CD14-positive monocyte (primary cell): ENCODE data around the gene RABL6. TPM values are rescaled to one million over a fixed set of nuclear protein-coding genes. Genes with fewer than 3 reads are reported as not detected.

Experiments used
- DNase-seq, 3 donors: peaks; one replicate each; pipeline ENCODE4 v3.0.0-alpha.2; 2011 to 2022
- H2AFZ ChIP-seq: 2 replicates; pipeline ENCODE4 v1.6.0; 2012; ENCODE audit warnings: mild to moderate bottlenecking, low read depth, low read length, inconsistent platforms; ENCODE audit not compliant: insufficient read depth, poor library complexity, severe bottlenecking
- H3K27ac ChIP-seq, 2 donors: 1 replicate in 1 of 2; 2 replicates in 1 of 2; pipeline ENCODE4 v1.5.1; 2012 to 2013; ENCODE audit warnings: low read length in 2 of 2, control low read depth in 1 of 2, inconsistent platforms in 1 of 2, low read depth in 1 of 2, mild to moderate bottlenecking in 1 of 2
- H3K27me3 ChIP-seq, 2 donors: one replicate each; pipeline versions ENCODE4 v1.6.0 to v1.6.1; 2011 to 2013; ENCODE audit warnings: low read length in 2 of 2; ENCODE audit not compliant: control insufficient read depth in 2 of 2, insufficient read depth in 2 of 2
- H3K36me3 ChIP-seq, 2 donors: replicated peaks in 1 of 2; 1 replicate in 1 of 2; 2 replicates in 1 of 2; pipeline versions ENCODE4 v1.5.1 to v1.6.1; 2012 to 2013; ENCODE audit warnings: low read length in 2 of 2, control low read depth in 1 of 2, inconsistent platforms in 1 of 2, mild to moderate bottlenecking in 1 of 2; ENCODE audit not compliant: insufficient read depth in 2 of 2, control insufficient read depth in 1 of 2
- H3K4me1 ChIP-seq, 2 donors: 1 replicate in 1 of 2; 2 replicates in 1 of 2; pipeline versions ENCODE4 v1.5.1 to v1.6.1; 2012 to 2013; ENCODE audit warnings: low read length in 2 of 2, control low read depth in 1 of 2, inconsistent platforms in 1 of 2, mild to moderate bottlenecking in 1 of 2, moderate library complexity in 1 of 2; ENCODE audit not compliant: insufficient read depth in 2 of 2, control insufficient read depth in 1 of 2
- H3K4me2 ChIP-seq: replicated peaks from 2 replicates; pipeline ENCODE3; 2012; ENCODE audit warnings: low read length, moderate library complexity, mild to moderate bottlenecking; ENCODE audit not compliant: poor library complexity, severe bottlenecking; ENCODE audit errors: extremely low read depth
- H3K4me3 ChIP-seq, 3 experiments: fragments of 200-600 bp in 1 of 3; sonication (generic) in 1 of 3; replicated peaks in 1 of 3; 1 replicate in 2 of 3; 2 replicates in 1 of 3; pipeline ENCODE4 v1.5.1; 2011 to 2013; ENCODE audit warnings: low read length in 3 of 3, mild to moderate bottlenecking in 3 of 3, control low read depth in 2 of 3, low read depth in 2 of 3, inconsistent platforms in 1 of 3, moderate library complexity in 1 of 3
- H3K79me2 ChIP-seq: 2 replicates; pipeline ENCODE4 v1.6.0; 2012; ENCODE audit warnings: mild to moderate bottlenecking, control low read depth, inconsistent platforms, low read length, moderate library complexity; ENCODE audit not compliant: insufficient read depth
- H3K9ac ChIP-seq: 2 replicates; pipeline ENCODE4 v1.6.0; 2017; ENCODE audit warnings: low read length, mild to moderate bottlenecking; ENCODE audit not compliant: insufficient read depth, poor library complexity, severe bottlenecking
- H3K9me3 ChIP-seq, 2 donors: replicated peaks in 1 of 2; 1 replicate in 1 of 2; 2 replicates in 1 of 2; pipeline versions ENCODE4 v1.5.1 to v1.6.1; 2012 to 2013; ENCODE audit warnings: low read length in 2 of 2, control low read depth in 1 of 2; ENCODE audit not compliant: control insufficient read depth in 1 of 2, insufficient read depth in 1 of 2
- H4K20me1 ChIP-seq: 2 replicates; pipeline ENCODE4 v1.6.0; 2012; ENCODE audit warnings: mild to moderate bottlenecking, low read length, control low read depth, moderate library complexity; ENCODE audit not compliant: insufficient read depth
- H3K27ac Mint-ChIP-seq, 7 donors: one replicate each; pipeline ENCODE4 v1.8.0; 2020; ENCODE audit warnings: mild to moderate bottlenecking in 7 of 7, mixed read lengths in 7 of 7, moderate library complexity in 6 of 7, inconsistent platforms in 2 of 7
- H3K27me3 Mint-ChIP-seq, 3 donors: one replicate each; pipeline ENCODE4 v1.8.0; 2021 to 2022; ENCODE audit warnings: low read depth in 3 of 3, mild to moderate bottlenecking in 3 of 3, mixed read lengths in 3 of 3, moderate library complexity in 3 of 3, inconsistent platforms in 1 of 3
- H3K36me3 Mint-ChIP-seq, 2 donors: one replicate each; pipeline ENCODE4 v1.8.0; 2020; ENCODE audit warnings: mixed read lengths in 2 of 2, inconsistent platforms in 1 of 2, mild to moderate bottlenecking in 1 of 2
- H3K4me1 Mint-ChIP-seq: one replicate; pipeline ENCODE4 v1.8.0; 2020; ENCODE audit warnings: mild to moderate bottlenecking, mixed read lengths
- H3K4me3 Mint-ChIP-seq, 2 donors: one replicate each; pipeline ENCODE4 v1.8.0; 2020; ENCODE audit warnings: mild to moderate bottlenecking in 2 of 2, mixed read lengths in 2 of 2, moderate library complexity in 1 of 2
- H3K9me3 Mint-ChIP-seq, 7 donors: one replicate each; pipeline ENCODE4 v1.8.0; 2020 to 2022; ENCODE audit warnings: mixed read lengths in 7 of 7, mild to moderate bottlenecking in 6 of 7, moderate library complexity in 6 of 7, inconsistent platforms in 2 of 7
- WGBS: methylation state at CpG from one replicate; pipeline ENCODE4 v1.1.5; 2013; ENCODE audit warnings: missing lambda C conversion rate; ENCODE audit not compliant: insufficient coverage; 5-methylcytosine and 5-hydroxymethylcytosine counted together
- intact Hi-C, 2 donors: fragments of 100-400 bp; cut with micrococcal nuclease; formaldehyde crosslinking; loops; one replicate each; pipeline versions ENCODE4 v1.15.0 to v1.15.1; 2023
- polyA plus RNA-seq, 3 donors: library from polyadenylated mRNA; depleted of rRNA in 1 of 3; unstranded in 2 of 3; stranded (reverse) in 1 of 3; fragments of 300-500 nt in 2 of 3; fragments of >200 nt in 1 of 3; fragmentation: Illumina TruSeq in 2 of 3; gene quantifications; 1 replicate in 2 of 3; 2 replicates in 1 of 3; pipeline ENCODE4 v1.2.3, GENCODE V29; 2012 to 2021
- TF ChIP-seq, protein P1 (sequence below): fragments of 200-600 bp; IDR thresholded peaks from one replicate; pipeline ENCODE4 v1.8.0; 2022; ENCODE audit warnings: antibody characterized with exemption, mild to moderate bottlenecking

RABL6 gene
- polyA plus RNA-seq, 3 donors, result 6.7 to 30.9 (median 8.1) TPM

DNA sequence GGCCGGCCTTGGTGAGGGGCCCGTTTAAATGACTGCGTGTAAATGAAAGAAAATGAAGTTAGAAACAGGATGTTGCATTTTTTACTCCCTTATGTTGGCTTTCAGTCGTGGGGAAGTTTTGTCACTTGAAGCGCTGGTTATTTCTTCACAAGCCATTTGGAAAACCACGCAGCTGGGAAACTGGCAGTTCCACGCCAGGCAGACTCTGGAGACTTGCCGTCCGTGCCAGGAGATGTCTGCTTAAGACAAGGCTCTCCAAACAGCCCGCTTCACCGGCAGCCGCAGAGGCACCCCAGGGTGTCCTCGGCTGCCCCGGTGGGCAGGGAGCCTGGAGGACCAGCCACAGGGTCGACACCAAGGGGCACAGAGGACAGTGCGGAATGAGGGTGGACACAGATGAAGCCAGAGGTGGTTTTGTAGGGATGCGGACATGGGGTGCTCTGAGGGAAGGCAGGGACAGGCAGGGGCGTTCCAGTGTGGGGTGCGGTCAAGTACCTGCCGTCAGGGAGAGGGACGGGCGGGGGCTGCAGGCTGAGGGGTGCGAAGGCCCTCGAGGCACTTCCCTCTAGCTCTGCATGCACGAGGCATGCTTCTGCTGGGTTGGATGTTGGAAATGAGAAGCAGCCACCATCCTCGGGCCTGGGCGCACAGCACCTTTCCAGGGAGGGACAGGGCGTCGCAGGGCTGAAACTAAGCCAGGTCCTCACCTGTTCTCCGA is 23.4 kb downstream of the RABL6 start:
- Histone ChIP-seq H3K9me3 (no peaks in the 10 kb centered on the region), H3K36me3 (peaks cover 68 to 85% of the 10 kb centered on the region in 2 donors), H3K9ac (no peak overlapping the region), H4K20me1 (no peaks in the 10 kb centered on the region), H3K79me2 (no peaks in the 10 kb centered on the region), H2AFZ (no peak overlapping the region), H3K4me2 (no peak overlapping the region), H3K27ac (no peak overlapping the region), H3K4me3 (no peak overlapping the region), H3K27me3 (no peaks in the 10 kb centered on the region), H3K4me1 (no peaks in the 10 kb centered on the region)
- Mint-ChIP-seq H3K27me3 (peaks cover 0 to 2% (median 0%) of the 10 kb centered on the region in 3 donors), H3K36me3 (peaks cover 43 to 83% of the 10 kb centered on the region in 2 donors), H3K9me3 (no peaks in the 10 kb centered on the region), H3K4me3 (no peak overlapping the region), H3K4me1 (no peaks in the 10 kb centered on the region), H3K27ac (no peak overlapping the region)
- TF ChIP-seq, protein P1, sequence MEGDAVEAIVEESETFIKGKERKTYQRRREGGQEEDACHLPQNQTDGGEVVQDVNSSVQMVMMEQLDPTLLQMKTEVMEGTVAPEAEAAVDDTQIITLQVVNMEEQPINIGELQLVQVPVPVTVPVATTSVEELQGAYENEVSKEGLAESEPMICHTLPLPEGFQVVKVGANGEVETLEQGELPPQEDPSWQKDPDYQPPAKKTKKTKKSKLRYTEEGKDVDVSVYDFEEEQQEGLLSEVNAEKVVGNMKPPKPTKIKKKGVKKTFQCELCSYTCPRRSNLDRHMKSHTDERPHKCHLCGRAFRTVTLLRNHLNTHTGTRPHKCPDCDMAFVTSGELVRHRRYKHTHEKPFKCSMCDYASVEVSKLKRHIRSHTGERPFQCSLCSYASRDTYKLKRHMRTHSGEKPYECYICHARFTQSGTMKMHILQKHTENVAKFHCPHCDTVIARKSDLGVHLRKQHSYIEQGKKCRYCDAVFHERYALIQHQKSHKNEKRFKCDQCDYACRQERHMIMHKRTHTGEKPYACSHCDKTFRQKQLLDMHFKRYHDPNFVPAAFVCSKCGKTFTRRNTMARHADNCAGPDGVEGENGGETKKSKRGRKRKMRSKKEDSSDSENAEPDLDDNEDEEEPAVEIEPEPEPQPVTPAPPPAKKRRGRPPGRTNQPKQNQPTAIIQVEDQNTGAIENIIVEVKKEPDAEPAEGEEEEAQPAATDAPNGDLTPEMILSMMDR, result no peak
- no peak for DNase-seq
- intact Hi-C loops, result no loop called here
- 85% methylated on average over 29 of the region's 30 CpGs for WGBS

DNA sequence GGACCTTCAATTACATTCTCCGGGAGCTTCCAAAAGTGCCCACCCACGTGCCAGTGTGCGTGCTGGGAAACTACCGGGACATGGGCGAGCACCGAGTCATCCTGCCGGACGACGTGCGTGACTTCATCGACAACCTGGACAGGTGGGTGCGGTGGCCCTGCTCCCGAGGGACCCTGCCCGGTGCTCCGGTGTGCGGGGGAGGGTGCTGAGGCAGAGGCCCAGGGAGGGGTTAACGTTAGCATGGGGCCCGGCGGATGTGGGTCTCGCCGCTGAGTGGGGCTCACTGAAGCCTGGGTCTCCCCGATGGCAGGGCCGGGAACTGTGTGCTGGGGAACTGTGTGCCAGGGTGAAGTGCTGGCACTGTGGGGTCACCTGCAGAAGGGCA is 24.0 kb downstream of the RABL6 start:
- no peak for DNase-seq
- Histone ChIP-seq H3K4me3 (no peak overlapping the region), H2AFZ (no peak overlapping the region), H3K9ac (no peak overlapping the region), H3K4me2 (no peak overlapping the region), H3K36me3 (peaks cover 70 to 85% of the 10 kb centered on the region in 2 donors), H3K4me1 (no peaks in the 10 kb centered on the region), H3K27ac (no peak overlapping the region), H3K27me3 (no peaks in the 10 kb centered on the region), H3K9me3 (no peaks in the 10 kb centered on the region), H4K20me1 (no peaks in the 10 kb centered on the region), H3K79me2 (no peaks in the 10 kb centered on the region)
- Mint-ChIP-seq H3K9me3 (peaks cover 0 to under 1% (median 0%) of the 10 kb centered on the region in 7 donors), H3K4me1 (no peaks in the 10 kb centered on the region), H3K4me3 (no peak overlapping the region), H3K27ac (no peak overlapping the region), H3K27me3 (peaks cover 0 to 2% (median 0%) of the 10 kb centered on the region in 3 donors), H3K36me3 (peaks cover 40 to 83% of the 10 kb centered on the region in 2 donors)
- TF ChIP-seq, protein P1, result no peak
- WGBS, result 98% methylated on average over 23 of the region's 23 CpGs
- intact Hi-C loops, result no loop called here
